ENCODE results near the gene MYH14. TPM values are rescaled to one million over a fixed set of nuclear protein-coding genes. Genes with fewer than 3 reads are reported as not detected.

Gene MYH14
- total and polyA plus RNA-seq, 2 of the 13 experiments (the other 11 are each of a cell fraction or from before 2014, with no cell fraction given) = 5.5 to 5.8 TPM

- 0 out of 2 replicates have a peak, but pooled peaks have one; percentile 43 for TF ChIP-seq ZNF350 (CRISPR knock-in tag; IDR thresholded peaks at IDR 0.05; ENCODE audit: borderline replicate concordance, low read depth)
- no peak for TF ChIP-seq CEBPG (CRISPR knock-in tag; IDR thresholded peaks at IDR 0.05)
- TF ChIP-seq NR2C2 (CRISPR knock-in tag; IDR thresholded peaks at IDR 0.05; ENCODE audit: borderline replicate concordance) = no peak
- no peak for TF ChIP-seq KDM1A (CRISPR knock-in tag; IDR thresholded peaks at IDR 0.05)
- no peak for TF ChIP-seq ZC3H4 (CRISPR knock-in tag; IDR thresholded peaks at IDR 0.05; ENCODE audit: borderline replicate concordance)
- no peak for TF ChIP-seq ZNF235 (CRISPR knock-in tag; IDR thresholded peaks at IDR 0.05; ENCODE audit: borderline replicate concordance)
- peak; percentile 58; the same call in 1 of the 2 replicates for TF ChIP-seq ZNF263 (CRISPR knock-in tag; IDR thresholded peaks at IDR 0.05)
- TF ChIP-seq ZNF260 (CRISPR knock-in tag; IDR thresholded peaks at IDR 0.05; ENCODE audit: borderline replicate concordance, low read depth) = no peak
- peak; percentile 89; the same call in 1 of the 2 replicates for TF ChIP-seq ZNF792 (CRISPR knock-in tag; IDR thresholded peaks at IDR 0.05)
- TF ChIP-seq IKZF1 (IDR thresholded peaks at IDR 0.05) = no peak
- TF ChIP-seq, protein P1, sequence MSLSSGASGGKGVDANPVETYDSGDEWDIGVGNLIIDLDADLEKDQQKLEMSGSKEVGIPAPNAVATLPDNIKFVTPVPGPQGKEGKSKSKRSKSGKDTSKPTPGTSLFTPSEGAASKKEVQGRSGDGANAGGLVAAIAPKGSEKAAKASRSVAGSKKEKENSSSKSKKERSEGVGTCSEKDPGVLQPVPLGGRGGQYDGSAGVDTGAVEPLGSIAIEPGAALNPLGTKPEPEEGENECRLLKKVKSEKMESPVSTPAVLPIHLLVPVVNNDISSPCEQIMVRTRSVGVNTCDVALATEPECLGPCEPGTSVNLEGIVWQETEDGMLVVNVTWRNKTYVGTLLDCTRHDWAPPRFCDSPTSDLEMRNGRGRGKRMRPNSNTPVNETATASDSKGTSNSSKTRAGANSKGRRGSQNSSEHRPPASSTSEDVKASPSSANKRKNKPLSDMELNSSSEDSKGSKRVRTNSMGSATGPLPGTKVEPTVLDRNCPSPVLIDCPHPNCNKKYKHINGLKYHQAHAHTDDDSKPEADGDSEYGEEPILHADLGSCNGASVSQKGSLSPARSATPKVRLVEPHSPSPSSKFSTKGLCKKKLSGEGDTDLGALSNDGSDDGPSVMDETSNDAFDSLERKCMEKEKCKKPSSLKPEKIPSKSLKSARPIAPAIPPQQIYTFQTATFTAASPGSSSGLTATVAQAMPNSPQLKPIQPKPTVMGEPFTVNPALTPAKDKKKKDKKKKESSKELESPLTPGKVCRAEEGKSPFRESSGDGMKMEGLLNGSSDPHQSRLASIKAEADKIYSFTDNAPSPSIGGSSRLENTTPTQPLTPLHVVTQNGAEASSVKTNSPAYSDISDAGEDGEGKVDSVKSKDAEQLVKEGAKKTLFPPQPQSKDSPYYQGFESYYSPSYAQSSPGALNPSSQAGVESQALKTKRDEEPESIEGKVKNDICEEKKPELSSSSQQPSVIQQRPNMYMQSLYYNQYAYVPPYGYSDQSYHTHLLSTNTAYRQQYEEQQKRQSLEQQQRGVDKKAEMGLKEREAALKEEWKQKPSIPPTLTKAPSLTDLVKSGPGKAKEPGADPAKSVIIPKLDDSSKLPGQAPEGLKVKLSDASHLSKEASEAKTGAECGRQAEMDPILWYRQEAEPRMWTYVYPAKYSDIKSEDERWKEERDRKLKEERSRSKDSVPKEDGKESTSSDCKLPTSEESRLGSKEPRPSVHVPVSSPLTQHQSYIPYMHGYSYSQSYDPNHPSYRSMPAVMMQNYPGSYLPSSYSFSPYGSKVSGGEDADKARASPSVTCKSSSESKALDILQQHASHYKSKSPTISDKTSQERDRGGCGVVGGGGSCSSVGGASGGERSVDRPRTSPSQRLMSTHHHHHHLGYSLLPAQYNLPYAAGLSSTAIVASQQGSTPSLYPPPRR (CRISPR knock-in tag; IDR thresholded peaks at IDR 0.05; ENCODE audit: borderline replicate concordance) = no peak
- TF ChIP-seq ZNF775 (CRISPR knock-in tag; IDR thresholded peaks at IDR 0.05; ENCODE audit: borderline replicate concordance) = no peak
- TF ChIP-seq FOXK1 (CRISPR knock-in tag; IDR thresholded peaks at IDR 0.05; ENCODE audit: borderline replicate concordance, low read depth) = no peak
- TF ChIP-seq HOXD1 (CRISPR knock-in tag; IDR thresholded peaks at IDR 0.05) = 0 out of 2 replicates have a peak, but pooled peaks have one; percentile 44
- TF ChIP-seq CAMTA2 (CRISPR knock-in tag; IDR thresholded peaks at IDR 0.05; ENCODE audit: borderline replicate concordance) = no peak
- TF ChIP-seq ATAD3A (CRISPR knock-in tag; IDR thresholded peaks at IDR 0.05) = no peak
- no peak for TF ChIP-seq JUND (CRISPR knock-in tag; IDR thresholded peaks at IDR 0.05)
- no peak for TF ChIP-seq WIZ (CRISPR knock-in tag; IDR thresholded peaks at IDR 0.05)
- no peak for TF ChIP-seq ZEB1 (IDR thresholded peaks at IDR 0.05; ENCODE audit: insufficient replicate concordance, low read depth)
- TF ChIP-seq ZNF17 (CRISPR knock-in tag; IDR thresholded peaks at IDR 0.05) = no peak
- no peak for TF ChIP-seq ONECUT2 (CRISPR knock-in tag; IDR thresholded peaks at IDR 0.05)
- no peak for TF ChIP-seq NR2F2 (IDR thresholded peaks at IDR 0.05; ENCODE audit: borderline replicate concordance, low read depth)
- TF ChIP-seq, protein P2, sequence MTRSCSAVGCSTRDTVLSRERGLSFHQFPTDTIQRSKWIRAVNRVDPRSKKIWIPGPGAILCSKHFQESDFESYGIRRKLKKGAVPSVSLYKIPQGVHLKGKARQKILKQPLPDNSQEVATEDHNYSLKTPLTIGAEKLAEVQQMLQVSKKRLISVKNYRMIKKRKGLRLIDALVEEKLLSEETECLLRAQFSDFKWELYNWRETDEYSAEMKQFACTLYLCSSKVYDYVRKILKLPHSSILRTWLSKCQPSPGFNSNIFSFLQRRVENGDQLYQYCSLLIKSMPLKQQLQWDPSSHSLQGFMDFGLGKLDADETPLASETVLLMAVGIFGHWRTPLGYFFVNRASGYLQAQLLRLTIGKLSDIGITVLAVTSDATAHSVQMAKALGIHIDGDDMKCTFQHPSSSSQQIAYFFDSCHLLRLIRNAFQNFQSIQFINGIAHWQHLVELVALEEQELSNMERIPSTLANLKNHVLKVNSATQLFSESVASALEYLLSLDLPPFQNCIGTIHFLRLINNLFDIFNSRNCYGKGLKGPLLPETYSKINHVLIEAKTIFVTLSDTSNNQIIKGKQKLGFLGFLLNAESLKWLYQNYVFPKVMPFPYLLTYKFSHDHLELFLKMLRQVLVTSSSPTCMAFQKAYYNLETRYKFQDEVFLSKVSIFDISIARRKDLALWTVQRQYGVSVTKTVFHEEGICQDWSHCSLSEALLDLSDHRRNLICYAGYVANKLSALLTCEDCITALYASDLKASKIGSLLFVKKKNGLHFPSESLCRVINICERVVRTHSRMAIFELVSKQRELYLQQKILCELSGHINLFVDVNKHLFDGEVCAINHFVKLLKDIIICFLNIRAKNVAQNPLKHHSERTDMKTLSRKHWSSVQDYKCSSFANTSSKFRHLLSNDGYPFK (CRISPR knock-in tag; IDR thresholded peaks at IDR 0.05; ENCODE audit: borderline replicate concordance) = peak; percentile 54; the same call in 1 of the 2 replicates
- TF ChIP-seq POLR2G (IDR thresholded peaks at IDR 0.05; ENCODE audit: low read depth, low read length) = peak; percentile 65
Measured at GRCh38 chr19:50275577-50276368, 72.4 kb downstream of the MYH14 start (continued).
